GM12892 (cell line): ENCODE measurements around the gene TMEM243.

Experiments used
- POLR2A ChIP-seq: IDR thresholded peaks from 2 replicates; pipeline ENCODE4 v1.6.1; 2011; ENCODE audit warnings: low read depth, low read length, control low read depth
- POLR2AphosphoS5 ChIP-seq: IDR thresholded peaks from 2 replicates; pipeline ENCODE4 v1.6.1; 2011; ENCODE audit warnings: low read depth, low read length, control low read depth

GRCh38 chr7:87219545-87220025, at the start of gene TMEM243:
- TF ChIP-seq POLR2AphosphoS5, result peak; percentile 90
- TF ChIP-seq POLR2A, result peak; percentile 91
